ENCODE measurements around the gene GNA14. TPM values are rescaled to one million over a fixed set of nuclear protein-coding genes. Genes with fewer than 3 reads are reported as not detected.

Gene GNA14
- total RNA-seq, 1 donor from 2014 or later, result 11.0 TPM

DNA sequence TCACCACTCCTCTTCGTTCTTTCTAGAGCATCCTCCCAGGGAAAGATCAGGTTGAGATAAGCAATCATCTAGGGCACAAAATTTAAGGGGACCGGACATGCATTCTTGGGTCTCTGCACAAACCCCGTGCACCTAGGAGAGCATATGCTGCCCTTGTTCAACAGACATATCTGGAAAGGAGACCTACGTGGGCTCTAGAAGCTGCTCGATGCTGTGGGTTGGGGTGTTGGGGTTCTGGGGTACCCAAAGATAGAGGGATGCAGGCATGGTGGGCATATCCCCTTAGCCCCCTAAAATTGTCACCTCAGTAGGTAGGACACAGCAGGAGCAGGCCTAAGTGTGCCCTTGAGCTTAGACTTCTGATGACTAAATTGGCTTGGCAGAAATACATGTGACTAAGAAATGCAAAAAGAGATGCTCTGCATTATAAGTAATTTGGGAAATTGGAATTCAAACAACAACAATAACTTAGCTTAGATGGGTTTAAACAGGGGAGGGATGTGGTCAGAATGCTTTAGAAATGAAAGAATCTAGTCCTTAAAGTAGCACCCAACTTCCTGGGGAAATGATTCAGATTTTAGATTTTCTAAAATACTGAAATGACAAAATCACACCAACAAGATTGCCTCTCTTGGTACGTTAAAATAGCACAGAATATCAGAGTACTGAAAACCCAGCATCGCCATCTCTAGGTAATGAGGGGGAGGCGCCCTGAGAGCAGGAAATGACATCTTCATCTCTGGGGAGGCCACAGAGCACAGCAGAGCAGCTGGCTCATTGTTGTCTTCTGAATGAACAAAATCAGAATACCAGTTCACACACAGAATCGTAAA, 172.3 kb downstream of the GNA14 start:
- Histone ChIP-seq H3K4me3 (no peak overlapping the region), H3K36me3 (no peaks in the 10 kb centered on the region), H3K4me1 (no peaks in the 10 kb centered on the region), H3K27me3 (no peaks in the 10 kb centered on the region), H3K27ac (no peak overlapping the region), H3K9me3 (no peaks in the 10 kb centered on the region)
- intact Hi-C loops (cut with DNase I), result no loop called here
- no peak for TF ChIP-seq POLR2A (IDR thresholded peaks at IDR 0.05)
- TF ChIP-seq POLR2AphosphoS5 (IDR thresholded peaks at IDR 0.05; ENCODE audit: insufficient read depth in 1 of 2, low read depth in 1 of 2), result no peak
- DNase-seq (ENCODE audit: extremely low spot score in 2 of 2), result no peak

DNA sequence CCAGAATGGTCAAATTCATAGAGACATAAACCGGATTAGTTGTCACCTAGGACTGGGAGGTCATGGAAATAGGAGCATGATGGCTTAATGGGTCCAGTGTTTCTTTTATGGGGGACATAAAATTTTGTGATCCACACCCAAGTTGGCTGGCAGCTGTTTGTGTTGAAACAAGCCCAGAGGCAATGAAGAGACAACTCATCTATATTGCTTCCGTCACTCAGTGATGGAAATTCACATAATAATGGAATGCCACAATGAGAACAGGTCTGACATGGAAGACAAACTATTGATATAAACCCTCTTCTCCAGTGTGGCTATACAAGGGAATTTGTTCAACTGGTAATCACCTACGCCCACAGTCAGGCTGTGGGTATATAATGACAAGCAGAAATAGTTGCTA, 173.2 kb downstream of the GNA14 start:
- no peak for DNase-seq (ENCODE audit: extremely low spot score in 2 of 2)
- H3K4me3 ChIP-seq, result no peak overlapping the region
- TF ChIP-seq, protein P1, sequence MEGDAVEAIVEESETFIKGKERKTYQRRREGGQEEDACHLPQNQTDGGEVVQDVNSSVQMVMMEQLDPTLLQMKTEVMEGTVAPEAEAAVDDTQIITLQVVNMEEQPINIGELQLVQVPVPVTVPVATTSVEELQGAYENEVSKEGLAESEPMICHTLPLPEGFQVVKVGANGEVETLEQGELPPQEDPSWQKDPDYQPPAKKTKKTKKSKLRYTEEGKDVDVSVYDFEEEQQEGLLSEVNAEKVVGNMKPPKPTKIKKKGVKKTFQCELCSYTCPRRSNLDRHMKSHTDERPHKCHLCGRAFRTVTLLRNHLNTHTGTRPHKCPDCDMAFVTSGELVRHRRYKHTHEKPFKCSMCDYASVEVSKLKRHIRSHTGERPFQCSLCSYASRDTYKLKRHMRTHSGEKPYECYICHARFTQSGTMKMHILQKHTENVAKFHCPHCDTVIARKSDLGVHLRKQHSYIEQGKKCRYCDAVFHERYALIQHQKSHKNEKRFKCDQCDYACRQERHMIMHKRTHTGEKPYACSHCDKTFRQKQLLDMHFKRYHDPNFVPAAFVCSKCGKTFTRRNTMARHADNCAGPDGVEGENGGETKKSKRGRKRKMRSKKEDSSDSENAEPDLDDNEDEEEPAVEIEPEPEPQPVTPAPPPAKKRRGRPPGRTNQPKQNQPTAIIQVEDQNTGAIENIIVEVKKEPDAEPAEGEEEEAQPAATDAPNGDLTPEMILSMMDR (IDR thresholded peaks at IDR 0.05), result no peak
- no peak for TF ChIP-seq POLR2AphosphoS5 (IDR thresholded peaks at IDR 0.05; ENCODE audit: insufficient read depth in 1 of 2, low read depth in 1 of 2)
- no peak for TF ChIP-seq POLR2A (IDR thresholded peaks at IDR 0.05)
- no peaks in the 10 kb centered on the region for H3K4me1 ChIP-seq
- H3K27me3 ChIP-seq, result no peaks in the 10 kb centered on the region
- intact Hi-C loops (cut with DNase I), result no loop called here
- no peaks in the 10 kb centered on the region for H3K36me3 ChIP-seq
- H3K9me3 ChIP-seq, result no peaks in the 10 kb centered on the region
- H3K27ac ChIP-seq, result no peak overlapping the region

DNA sequence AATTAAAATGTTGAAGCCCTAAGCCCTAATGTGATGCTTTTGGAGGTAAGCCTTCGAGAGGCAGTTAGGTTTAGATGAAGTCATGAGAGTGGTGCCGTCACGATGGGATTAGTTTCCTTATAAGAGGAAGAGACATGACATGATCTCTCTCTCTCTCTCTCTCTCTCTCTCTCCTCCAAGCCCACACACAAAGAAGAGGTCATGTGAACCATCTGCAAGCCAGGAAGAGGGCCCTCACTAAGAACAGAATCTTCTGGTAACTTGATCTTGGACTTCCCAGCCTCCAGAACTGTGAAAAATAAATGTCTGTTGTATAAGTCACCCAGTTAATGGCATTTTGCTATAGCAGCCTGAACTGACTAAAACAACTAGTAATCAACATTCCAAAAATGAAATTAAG, 175.5 kb downstream of the GNA14 start:
- TF ChIP-seq POLR2AphosphoS5 (IDR thresholded peaks at IDR 0.05; ENCODE audit: insufficient read depth in 1 of 2, low read depth in 1 of 2), result no peak
- Histone ChIP-seq H3K27ac (no peak overlapping the region), H3K4me3 (no peak overlapping the region), H3K4me1 (no peaks in the 10 kb centered on the region), H3K36me3 (no peaks in the 10 kb centered on the region), H3K9me3 (no peaks in the 10 kb centered on the region), H3K27me3 (no peaks in the 10 kb centered on the region)
- intact Hi-C loops (cut with DNase I), result no loop called here
- no peak for DNase-seq (ENCODE audit: extremely low spot score in 2 of 2)

DNA sequence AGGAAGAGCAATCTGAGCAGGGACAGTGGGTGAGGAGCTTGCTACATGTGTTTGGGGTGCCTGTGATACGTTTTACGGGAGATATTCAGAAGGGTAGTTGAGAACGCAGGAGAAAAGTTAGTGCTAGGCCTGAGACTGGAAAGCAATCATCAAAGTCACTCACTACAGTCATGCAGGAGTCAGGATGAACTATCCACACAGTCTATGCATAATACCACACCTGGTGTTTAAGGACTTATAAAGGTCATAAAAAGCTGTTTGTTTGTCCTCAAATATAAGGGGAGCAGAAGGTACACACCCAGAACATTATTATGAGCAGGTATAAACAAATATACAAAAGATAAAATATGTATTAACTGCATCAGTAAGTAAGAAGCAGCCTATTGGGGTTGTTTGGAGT, 176.6 kb downstream of the GNA14 start:
- no peaks in the 10 kb centered on the region for H3K27me3 ChIP-seq
- intact Hi-C loops (cut with DNase I), result no loop called here
- no peaks in the 10 kb centered on the region for H3K9me3 ChIP-seq
- H3K4me1 ChIP-seq, result no peaks in the 10 kb centered on the region
- no peak overlapping the region for H3K27ac ChIP-seq
- TF ChIP-seq, protein P1 (IDR thresholded peaks at IDR 0.05), result no peak
- TF ChIP-seq POLR2AphosphoS5 (IDR thresholded peaks at IDR 0.05; ENCODE audit: insufficient read depth in 1 of 2, low read depth in 1 of 2), result no peak
- TF ChIP-seq POLR2A (IDR thresholded peaks at IDR 0.05), result no peak
- no peak for DNase-seq (ENCODE audit: extremely low spot score in 2 of 2)
- H3K36me3 ChIP-seq, result no peaks in the 10 kb centered on the region
- no peak overlapping the region for H3K4me3 ChIP-seq

DNA sequence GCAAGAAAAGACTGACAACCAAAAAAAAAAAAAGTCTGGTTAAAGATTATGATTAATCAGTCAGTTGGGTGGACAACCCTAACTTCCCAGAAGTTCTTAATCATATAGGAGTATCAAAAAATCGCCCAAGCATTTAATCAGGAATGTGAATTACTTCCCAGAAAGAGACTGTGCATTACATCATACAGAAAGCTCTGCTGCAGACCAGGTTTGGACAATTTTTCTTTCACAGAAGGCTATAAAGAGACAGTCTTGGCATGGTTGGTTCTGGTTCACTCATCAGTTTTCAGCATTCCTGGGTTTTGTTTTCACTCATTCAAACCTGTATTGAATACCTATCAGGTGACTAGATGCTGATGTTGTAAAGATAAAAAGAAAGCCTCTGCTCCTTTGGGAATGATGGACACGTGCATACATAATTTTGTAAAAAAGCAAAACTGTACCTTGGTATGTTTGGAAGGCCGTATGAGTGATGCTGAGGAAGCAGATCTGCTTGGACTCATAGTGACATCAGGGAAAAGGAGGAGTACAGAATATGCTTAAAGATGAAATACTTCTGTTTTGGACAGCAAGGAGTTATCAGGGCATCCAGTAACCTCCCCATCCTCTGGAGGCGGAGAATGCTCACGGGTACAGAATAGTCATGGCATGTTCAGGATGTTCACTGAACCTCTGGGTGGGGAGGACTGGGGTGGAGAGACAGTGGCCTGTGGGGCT, 178.4 kb downstream of the GNA14 start:
- Histone ChIP-seq H3K4me1 (no peaks in the 10 kb centered on the region), H3K27me3 (no peaks in the 10 kb centered on the region), H3K9me3 (no peaks in the 10 kb centered on the region), H3K4me3 (no peak overlapping the region), H3K36me3 (no peaks in the 10 kb centered on the region), H3K27ac (no peak overlapping the region)
- TF ChIP-seq POLR2A (IDR thresholded peaks at IDR 0.05), result no peak
- TF ChIP-seq POLR2AphosphoS5 (IDR thresholded peaks at IDR 0.05; ENCODE audit: insufficient read depth in 1 of 2, low read depth in 1 of 2), result no peak
- TF ChIP-seq, protein P1 (IDR thresholded peaks at IDR 0.05), result no peak
- intact Hi-C loops (cut with DNase I), result no loop called here
- DNase-seq (ENCODE audit: extremely low spot score in 2 of 2), result no peak

DNA sequence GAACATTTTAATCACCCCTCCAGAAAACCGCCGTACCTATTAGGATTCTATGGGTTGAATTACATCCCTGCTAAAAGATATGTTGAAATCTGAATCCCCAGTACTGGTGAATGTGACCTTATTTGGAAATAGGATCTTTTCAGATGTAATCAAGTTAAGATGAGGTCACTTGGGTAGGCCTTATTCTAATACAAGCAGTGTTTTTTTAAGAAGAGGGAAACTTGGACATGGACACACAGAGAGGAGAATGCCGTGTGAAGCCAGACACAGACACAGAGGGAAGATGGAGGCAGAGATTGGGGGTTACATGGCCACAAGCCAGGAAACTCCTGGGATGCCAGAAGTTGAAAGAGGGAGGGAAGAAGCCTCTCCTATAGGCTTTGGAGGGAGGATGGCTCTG, 183.5 kb downstream of the GNA14 start:
- no peak overlapping the region for H3K27ac ChIP-seq
- no peaks in the 10 kb centered on the region for H3K27me3 ChIP-seq
- H3K4me1 ChIP-seq, result peaks cover 5% of the 10 kb centered on the region
- TF ChIP-seq POLR2AphosphoS5 (IDR thresholded peaks at IDR 0.05; ENCODE audit: insufficient read depth in 1 of 2, low read depth in 1 of 2) (no peak), POLR2A (IDR thresholded peaks at IDR 0.05) (no peak)
- TF ChIP-seq, protein P1 (IDR thresholded peaks at IDR 0.05), result no peak
- H3K36me3 ChIP-seq, result no peaks in the 10 kb centered on the region
- no peak for DNase-seq (ENCODE audit: extremely low spot score in 2 of 2)
- H3K4me3 ChIP-seq, result no peak overlapping the region
- intact Hi-C loops (cut with DNase I), result no loop called here
- H3K9me3 ChIP-seq, result no peaks in the 10 kb centered on the region
